AG09319 (cell line): Measurements from ENCODE around the gene SCYL3.
A peak's percentile ranks its signal among the peaks of the same experiment; 100 is the strongest.
"Not testable (repeated sequence)": the region's sequence is repeated elsewhere in the genome, so short reads cannot be mapped to it uniquely, and the experiment has no call there.

ENCODE experiments used
- DNase-seq: peaks from one replicate; pipeline ENCODE4 v3.0.0-alpha.2; 2010; ENCODE audit warnings: low read depth; ENCODE audit errors: extremely low read depth
- TF ChIP-seq, protein P1 (sequence below): IDR thresholded peaks from 2 replicates; pipeline ENCODE4 v1.5.1; 2011; ENCODE audit warnings: low read depth, mild to moderate bottlenecking, inconsistent platforms, low read length, moderate library complexity

Gene SCYL3

GRCh38 chr1:169816617-169817016, 77.1 kb downstream of the SCYL3 start:
- no peak for DNase-seq
- TF ChIP-seq, protein P1, sequence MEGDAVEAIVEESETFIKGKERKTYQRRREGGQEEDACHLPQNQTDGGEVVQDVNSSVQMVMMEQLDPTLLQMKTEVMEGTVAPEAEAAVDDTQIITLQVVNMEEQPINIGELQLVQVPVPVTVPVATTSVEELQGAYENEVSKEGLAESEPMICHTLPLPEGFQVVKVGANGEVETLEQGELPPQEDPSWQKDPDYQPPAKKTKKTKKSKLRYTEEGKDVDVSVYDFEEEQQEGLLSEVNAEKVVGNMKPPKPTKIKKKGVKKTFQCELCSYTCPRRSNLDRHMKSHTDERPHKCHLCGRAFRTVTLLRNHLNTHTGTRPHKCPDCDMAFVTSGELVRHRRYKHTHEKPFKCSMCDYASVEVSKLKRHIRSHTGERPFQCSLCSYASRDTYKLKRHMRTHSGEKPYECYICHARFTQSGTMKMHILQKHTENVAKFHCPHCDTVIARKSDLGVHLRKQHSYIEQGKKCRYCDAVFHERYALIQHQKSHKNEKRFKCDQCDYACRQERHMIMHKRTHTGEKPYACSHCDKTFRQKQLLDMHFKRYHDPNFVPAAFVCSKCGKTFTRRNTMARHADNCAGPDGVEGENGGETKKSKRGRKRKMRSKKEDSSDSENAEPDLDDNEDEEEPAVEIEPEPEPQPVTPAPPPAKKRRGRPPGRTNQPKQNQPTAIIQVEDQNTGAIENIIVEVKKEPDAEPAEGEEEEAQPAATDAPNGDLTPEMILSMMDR = no peak

- DNase-seq = no peak
- TF ChIP-seq, protein P1 = no peak
These were observed 79.4 kb downstream of the SCYL3 start for GRCh38 chr1:169814265-169814664.

GRCh38 chr1:169812131-169812530, 81.6 kb downstream of the SCYL3 start:
- DNase-seq = no peak
- TF ChIP-seq, protein P1 = no peak

- DNase-seq = not testable (repeated sequence)
These were observed 82.2 kb downstream of the SCYL3 start for GRCh38 chr1:169811418-169812035.

DNA sequence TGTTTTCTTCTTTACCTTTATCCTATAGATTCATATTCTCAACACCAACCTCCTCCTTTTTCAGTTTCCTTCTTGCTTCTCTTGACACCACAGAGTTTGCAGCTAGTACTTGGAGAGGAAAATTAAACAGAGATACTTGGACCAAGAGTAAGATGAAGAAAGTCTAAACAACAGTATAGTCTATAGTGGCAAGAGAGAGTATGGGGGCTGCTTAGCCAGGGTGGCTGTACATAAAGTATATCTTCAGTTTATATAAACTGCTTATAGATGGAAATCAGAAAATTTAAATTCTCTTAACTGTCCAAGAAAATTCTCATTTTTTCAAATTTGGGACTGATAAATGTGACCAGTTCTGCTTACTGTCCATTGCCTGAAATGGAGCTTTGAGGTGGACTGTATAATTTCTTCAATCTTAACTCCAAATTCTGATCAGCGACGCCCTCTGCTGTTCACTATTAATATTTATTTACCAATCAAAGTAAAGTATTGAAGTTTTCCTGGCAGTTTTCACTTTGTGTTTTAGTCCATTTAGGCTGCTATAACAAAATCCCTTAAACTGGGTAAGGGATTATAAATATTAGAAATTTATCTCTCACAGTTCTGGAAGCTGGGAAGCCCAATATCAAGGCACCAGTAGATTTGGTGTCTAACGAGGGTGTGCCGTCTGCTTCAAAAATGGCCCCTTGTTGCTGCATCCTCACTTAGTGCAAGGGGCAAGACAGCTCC, 84.2 kb downstream of the SCYL3 start:
- peak; percentile 4 for DNase-seq
- TF ChIP-seq, protein P1 = peak; percentile 38

DNA sequence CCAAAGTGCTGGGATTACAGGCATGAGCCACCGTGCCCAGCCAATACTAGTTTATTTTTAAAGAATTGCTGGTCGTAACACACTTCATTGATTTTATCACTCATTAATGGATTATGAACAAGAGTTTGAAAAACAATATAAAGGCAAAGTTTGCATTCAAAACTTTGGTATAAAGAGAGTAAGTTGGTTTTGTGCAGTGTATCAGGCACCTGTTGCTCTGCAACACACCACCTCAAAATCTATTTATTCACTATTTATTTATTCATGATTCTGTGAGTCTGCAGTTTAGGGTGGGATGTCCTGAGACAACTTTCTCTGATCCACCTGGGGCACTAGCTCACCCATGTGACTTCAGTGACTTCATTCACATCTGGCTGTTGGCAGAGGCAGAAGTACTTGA, 88.8 kb downstream of the SCYL3 start:
- no peak for DNase-seq

GRCh38 chr1:169802888-169803287, 90.8 kb downstream of the SCYL3 start:
- DNase-seq = no peak
- TF ChIP-seq, protein P1 = no peak

More for the DNA sequence above, 88.8 kb downstream of the SCYL3 start:
- TF ChIP-seq, protein P1 = no peak
